Psoas muscle (tissue), 8 donors: Measurements from ENCODE around the gene CASTOR1. TPM values are rescaled to one million over a fixed set of nuclear protein-coding genes. Genes with fewer than 3 reads are reported as not detected.

Source experiments
- ATAC-seq, 4 donors: fragments of 200-7000 bp; cut with Tn5 transposase; one replicate each; pipeline ENCODE4 v1.9.1; 2020; ENCODE audit warnings: moderate library complexity in 3 of 4, mild to moderate bottlenecking in 2 of 4
- DNase-seq, 2 donors: peaks; one replicate each; pipeline ENCODE4 v3.0.0-alpha.2; 2020
- H3K27ac ChIP-seq: fragments of 200-600 bp; one replicate; pipeline ENCODE4 v1.8.0; 2022
- H3K27me3 ChIP-seq, 3 donors: fragments of 200-600 bp in 1 of 3; one replicate each; pipeline versions ENCODE4 v1.6.1 to v1.8.0; 2013 to 2022; ENCODE audit warnings: low read length in 2 of 3, mild to moderate bottlenecking in 2 of 3, moderate library complexity in 1 of 3; ENCODE audit not compliant: insufficient read depth in 3 of 3
- H3K36me3 ChIP-seq, 2 donors: fragments of 200-600 bp in 1 of 2; one replicate each; pipeline versions ENCODE4 v1.6.1 to v1.8.0; 2013 to 2022; ENCODE audit warnings: low read depth in 1 of 2, mild to moderate bottlenecking in 1 of 2, moderate library complexity in 1 of 2; ENCODE audit not compliant: insufficient read depth in 1 of 2
- H3K4me1 ChIP-seq: fragments of 200-600 bp; one replicate; pipeline ENCODE4 v1.8.0; 2022
- H3K4me3 ChIP-seq: fragments of 200-600 bp; one replicate; pipeline ENCODE4 v1.8.0; 2022; ENCODE audit warnings: mild to moderate bottlenecking
- H3K9me3 ChIP-seq: fragments of 200-600 bp; one replicate; pipeline ENCODE4 v1.8.0; 2022
- CTCF ChIP-seq: fragments of 200-600 bp; IDR thresholded peaks from one replicate; pipeline ENCODE4 v1.8.0; 2022; ENCODE audit warnings: antibody characterized with exemption
- WGBS, 3 donors: extraction: QIAGEN DNeasy Blood & Tissue Kit; methylation state at CpG; one replicate each; pipeline versions ENCODE4 v1.1.6 to v1.1.7; 2013; 5-methylcytosine and 5-hydroxymethylcytosine counted together
- intact Hi-C, 2 donors: fragments of 100-400 bp; cut with DNase I; formaldehyde crosslinking; loops; one replicate each; pipeline versions ENCODE4 v1.11.0 to v1.14.2; 2022
- polyA plus RNA-seq, 3 donors: library from polyadenylated mRNA; stranded (reverse); fragments of 200-250 nt; gene quantifications; one replicate each; pipeline ENCODE4 v1.2.3, GENCODE V29; 2013
- total RNA-seq, 4 donors: library from RNA; stranded (reverse); fragmentation: NEBNext Ultra II Directional in 2 of 4; extraction: Animal tissue kit (Norgen Biotek cat#: 25700) in 2 of 4; gene quantifications; one replicate each; pipeline versions ENCODE4 v1.2.1 to v1.2.4, GENCODE V29; 2021 to 2023
- donor health status: healthy with polysubstance abuse.
- donor health status: DM: no; HTN: no; CAD: no; lungs with moderate emphysema.
- donor health status: Bipolar disorder and iron deficiency.
- donor health status: healthy.
- donor health status: DM: yes; HTN: yes; CAD: no.
- donor health status: DM: no; HTN: no; CAD: no.
- donor health status: DM: no; HTN: no; CAD: no.
- donor health status: DM: yes; HTN: yes; CAD: no.

The CASTOR1 gene
- total and polyA plus RNA-seq, 7 donors = 0.44 to 5.1 (median 2.9) TPM

GRCh38 chr22:30265131-30265720, 24.1 kb downstream of the CASTOR1 start:
- intact Hi-C loops = loop anchor here (2.0 to 10.0 kb wide), 2 partner anchors 122 to 220 kb away; partner anchors contain the start of gene RNF215 (in 1 of the 2)
- Histone ChIP-seq H3K27me3 (no peaks in the 10 kb centered on the region), H3K4me1 (no peaks in the 10 kb centered on the region), H3K27ac (no peak overlapping the region), H3K9me3 (no peaks in the 10 kb centered on the region), H3K4me3 (no peak overlapping the region), H3K36me3 (no peaks in the 10 kb centered on the region)
- DNase-seq (no peak), ATAC-seq (no peak)
- TF ChIP-seq CTCF = no peak
- WGBS, 3 donors = 84 to 88% (median 85%) methylated on average over 9 of the region's 9 CpGs

- TF ChIP-seq CTCF = no peak
- intact Hi-C loops = loop anchor here (1.0 to 10.0 kb wide), 4 partner anchors 23 to 221 kb away; partner anchors contain the start of gene RNF215 (in 2 of the 2)
- Histone ChIP-seq H3K27me3 (no peaks in the 10 kb centered on the region), H3K4me1 (no peaks in the 10 kb centered on the region), H3K36me3 (no peaks in the 10 kb centered on the region), H3K4me3 (no peak overlapping the region), H3K27ac (no peak overlapping the region), H3K9me3 (no peaks in the 10 kb centered on the region)
- WGBS, 3 donors = 80 to 88% (median 82%) methylated on average over 17 of the region's 17 CpGs
- DNase-seq = no peak
- ATAC-seq = no peak
Measured at GRCh38 chr22:30263883-30264282, 25.4 kb downstream of the CASTOR1 start.

GRCh38 chr22:30262917-30263741, 26.2 kb downstream of the CASTOR1 start:
- no peaks in the 10 kb centered on the region for H3K9me3 ChIP-seq
- peak; percentile 98 for TF ChIP-seq CTCF
- 27 to 32% (median 30%) methylated on average over 27 of the region's 27 CpGs for WGBS, 3 donors
- intact Hi-C loops = loop anchor here in 1 of 2 donors (1.0 to 10.0 kb wide), 3 partner anchors 24 to 222 kb away; partner anchors contain the start of gene RNF215
- H3K4me1 ChIP-seq = no peaks in the 10 kb centered on the region
- H3K27ac ChIP-seq = no peak overlapping the region
- H3K4me3 ChIP-seq = peak overlapping the region; percentile 37
- H3K36me3 ChIP-seq = no peaks in the 10 kb centered on the region
- no peaks in the 10 kb centered on the region for H3K27me3 ChIP-seq
- peak; percentile 60 to 87 (median 70) for ATAC-seq
- peak; percentile 73 to 85 for DNase-seq

- Histone ChIP-seq H3K4me1 (no peaks in the 10 kb centered on the region), H3K9me3 (no peaks in the 10 kb centered on the region), H3K27ac (no peak overlapping the region), H3K4me3 (no peak overlapping the region), H3K36me3 (no peaks in the 10 kb centered on the region), H3K27me3 (no peaks in the 10 kb centered on the region)
- no peak for TF ChIP-seq CTCF
- intact Hi-C loops = loop anchor here in 1 of 2 donors (10.0 kb wide), 1 partner anchor 223 kb away; no protein-coding TSS in a partner anchor
- DNase-seq (no peak), ATAC-seq (no peak)
- WGBS, 3 donors = 91 to 95% (median 92%) methylated on average over 4 of the region's 4 CpGs
Measured at GRCh38 chr22:30262112-30262511, 27.2 kb downstream of the CASTOR1 start.
